Astrocyte (in vitro differentiated cells and primary cell): Measurements from ENCODE around the gene H1-8. TPM values are rescaled to one million over a fixed set of nuclear protein-coding genes. Genes with fewer than 3 reads are reported as not detected.
"Not testable (repeated sequence)": the region's sequence is repeated elsewhere in the genome, so short reads cannot be mapped to it uniquely, and the experiment has no call there.

ENCODE experiments used
- DNase-seq: peaks from one replicate; pipeline ENCODE4 v3.0.0-alpha.2; 2010; ENCODE audit warnings: low read depth
- FAIRE-seq: peaks from 2 replicates; lab custom pipeline; 2011; peaks lifted over from hg19 to GRCh38; lab: Jason Lieb, UNC
- H2AFZ ChIP-seq: 2 replicates; pipeline ENCODE4 v1.6.0; 2012; ENCODE audit warnings: low read depth, low read length, inconsistent platforms
- H3K27ac ChIP-seq: 2 replicates; pipeline ENCODE4 v1.5.1; 2011; ENCODE audit warnings: low read depth, low read length, inconsistent platforms
- H3K27me3 ChIP-seq: 2 replicates; pipeline ENCODE4 v1.6.0; 2011; ENCODE audit warnings: low read length, inconsistent platforms; ENCODE audit not compliant: insufficient read depth
- H3K36me3 ChIP-seq: 2 replicates; pipeline ENCODE4 v1.5.1; 2011; ENCODE audit warnings: low read length, inconsistent platforms; ENCODE audit not compliant: insufficient read depth
- H3K4me1 ChIP-seq: 2 replicates; pipeline ENCODE4 v1.5.1; 2011; ENCODE audit warnings: low read length, inconsistent platforms; ENCODE audit not compliant: insufficient read depth
- H3K4me2 ChIP-seq: 2 replicates; pipeline ENCODE4 v1.6.0; 2012; ENCODE audit warnings: low read length, inconsistent platforms
- H3K4me3 ChIP-seq: 2 replicates; pipeline ENCODE4 v1.5.1; 2011; ENCODE audit warnings: low read depth, mild to moderate bottlenecking, low read length, inconsistent platforms; ENCODE audit not compliant: insufficient read depth
- H3K79me2 ChIP-seq: 2 replicates; pipeline ENCODE4 v1.6.0; 2012; ENCODE audit warnings: mild to moderate bottlenecking, low read length, inconsistent platforms; ENCODE audit not compliant: insufficient read depth
- H3K9ac ChIP-seq: 2 replicates; pipeline ENCODE4 v1.6.0; 2012; ENCODE audit warnings: mild to moderate bottlenecking, low read length, inconsistent platforms
- H3K9me3 ChIP-seq: 2 replicates; pipeline ENCODE4 v1.5.1; 2012; ENCODE audit warnings: low read depth, mild to moderate bottlenecking, low read length, inconsistent platforms; ENCODE audit not compliant: insufficient read depth
- H4K20me1 ChIP-seq: 2 replicates; pipeline ENCODE4 v1.6.0; 2012; ENCODE audit warnings: low read length, inconsistent platforms; ENCODE audit not compliant: insufficient read depth
- H3K27ac Mint-ChIP-seq: one replicate; pipeline ENCODE4 v1.8.0; 2021; ENCODE audit warnings: mild to moderate bottlenecking, mixed read lengths; ENCODE audit not compliant: unreplicated experiment
- H3K27me3 Mint-ChIP-seq: one replicate; pipeline ENCODE4 v1.8.0; 2021; ENCODE audit warnings: low read depth, mixed read lengths; ENCODE audit not compliant: unreplicated experiment
- H3K36me3 Mint-ChIP-seq: one replicate; pipeline ENCODE4 v1.8.0; 2021; ENCODE audit warnings: low read depth, mixed read lengths; ENCODE audit not compliant: unreplicated experiment
- H3K4me1 Mint-ChIP-seq: one replicate; pipeline ENCODE4 v1.8.0; 2021; ENCODE audit warnings: low read depth, mixed read lengths; ENCODE audit not compliant: unreplicated experiment
- H3K4me3 Mint-ChIP-seq: one replicate; pipeline ENCODE4 v1.8.0; 2021; ENCODE audit warnings: mild to moderate bottlenecking, moderate library complexity, mixed read lengths; ENCODE audit not compliant: unreplicated experiment
- H3K9me3 Mint-ChIP-seq: one replicate; pipeline ENCODE4 v1.8.0; 2021; ENCODE audit warnings: mild to moderate bottlenecking, mixed read lengths; ENCODE audit not compliant: unreplicated experiment
- CTCF ChIP-seq: IDR thresholded peaks from 2 replicates; pipeline ENCODE4 v1.5.1; 2011; ENCODE audit warnings: low read depth, mild to moderate bottlenecking, inconsistent platforms, low read length, moderate library complexity; ENCODE audit not compliant: insufficient read depth
- EZH2 ChIP-seq: IDR thresholded peaks from 2 replicates; pipeline ENCODE4 v1.6.1; 2012; ENCODE audit warnings: mild to moderate bottlenecking, low read length, inconsistent platforms; ENCODE audit not compliant: insufficient read depth
- total RNA-seq: library from RNA; stranded (reverse); gene quantifications from 2 replicates; pipeline ENCODE4 v1.2.1, GENCODE V29; 2021

H1-8 gene
- total RNA-seq, 1 donor from 2014 or later = not detected

- no peak overlapping the region for H3K4me3 Mint-ChIP-seq
- H3K36me3 ChIP-seq = no peaks in the 10 kb centered on the region
- H3K4me1 Mint-ChIP-seq = peaks cover 6% of the 10 kb centered on the region
These were observed 1.0 kb downstream of the H1-8 start for GRCh38 chr3:129543999-129544398.

DNA sequence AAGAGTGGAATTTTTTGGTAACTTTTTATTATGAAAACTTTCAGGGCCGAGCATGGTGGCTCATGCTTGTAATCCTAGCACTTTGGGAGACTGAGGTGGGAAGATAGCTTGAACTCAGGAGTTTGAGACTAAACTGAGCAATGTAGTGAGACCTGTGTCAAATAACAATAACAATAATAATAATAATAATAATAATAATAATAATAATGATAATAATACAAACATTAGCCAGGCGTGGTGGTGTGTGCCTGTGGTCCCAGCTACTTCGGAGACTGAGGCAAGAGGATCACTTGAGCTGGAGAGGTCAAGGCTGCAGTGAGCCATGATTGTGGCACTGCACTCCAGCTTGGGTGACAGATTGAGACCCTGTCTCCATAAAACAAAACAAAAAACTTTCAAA, 3.0 kb downstream of the H1-8 start:
- H3K36me3 ChIP-seq, H3K79me2 ChIP-seq, H3K9me3 ChIP-seq: not testable (repeated sequence)

More at GRCh38 chr3:129543999-129544398, 1.0 kb downstream of the H1-8 start:
- H3K9me3 ChIP-seq = no peaks in the 10 kb centered on the region
- no peaks in the 10 kb centered on the region for H3K27me3 ChIP-seq
- no peaks in the 10 kb centered on the region for H3K4me1 ChIP-seq
- no peak for DNase-seq
- H2AFZ ChIP-seq = no peak overlapping the region
- TF ChIP-seq EZH2 (no peak), CTCF (no peak)
- H3K9me3 Mint-ChIP-seq = no peaks in the 10 kb centered on the region
- FAIRE-seq = no peak
- H3K9ac ChIP-seq = no peak overlapping the region
- no peak overlapping the region for H3K4me3 ChIP-seq
- H3K27ac Mint-ChIP-seq = no peak overlapping the region
- H3K79me2 ChIP-seq = no peaks in the 10 kb centered on the region
- H4K20me1 ChIP-seq = no peaks in the 10 kb centered on the region
- peaks cover 4% of the 10 kb centered on the region for H3K27me3 Mint-ChIP-seq
- no peak overlapping the region for H3K4me2 ChIP-seq
- no peak overlapping the region for H3K27ac ChIP-seq
- H3K36me3 Mint-ChIP-seq = no peaks in the 10 kb centered on the region

GRCh38 chr3:129547241-129547640, 4.3 kb downstream of the H1-8 start:
- Histone ChIP-seq H3K27ac (no peak overlapping the region), H3K4me2 (no peak overlapping the region), H3K79me2 (no peaks in the 10 kb centered on the region), H3K27me3 (no peaks in the 10 kb centered on the region), H2AFZ (no peak overlapping the region), H3K36me3 (no peaks in the 10 kb centered on the region), H3K9me3 (no peaks in the 10 kb centered on the region), H3K4me1 (peaks cover 4% of the 10 kb centered on the region), H4K20me1 (no peaks in the 10 kb centered on the region), H3K4me3 (no peak overlapping the region), H3K9ac (no peak overlapping the region)
- Mint-ChIP-seq H3K27ac (no peak overlapping the region), H3K4me1 (peaks cover 15% of the 10 kb centered on the region), H3K9me3 (no peaks in the 10 kb centered on the region), H3K27me3 (peaks cover 4% of the 10 kb centered on the region), H3K36me3 (peaks cover 4% of the 10 kb centered on the region), H3K4me3 (no peak overlapping the region)
- FAIRE-seq (no peak), DNase-seq (no peak)
- TF ChIP-seq CTCF = no peak
- no peak for TF ChIP-seq EZH2

More for the DNA sequence above, 3.0 kb downstream of the H1-8 start:
- H4K20me1 ChIP-seq, H2AFZ ChIP-seq, H3K4me3 ChIP-seq, H3K27ac Mint-ChIP-seq, H3K9me3 Mint-ChIP-seq, DNase-seq, H3K9ac ChIP-seq, H3K4me1 ChIP-seq, H3K27ac ChIP-seq, FAIRE-seq, H3K27me3 ChIP-seq, H3K4me2 ChIP-seq, H3K27me3 Mint-ChIP-seq, H3K4me3 Mint-ChIP-seq, H3K36me3 Mint-ChIP-seq: not testable (repeated sequence)
- H3K4me1 Mint-ChIP-seq = peaks cover 11% of the 10 kb centered on the region
